ENCODE results near the gene ALDH1B1.
A peak's percentile ranks its signal among the peaks of the same experiment; 100 is the strongest.

The ALDH1B1 gene

GRCh38 chr9:38392235-38393127, at the start of gene ALDH1B1:
Gene ALDH1B1 (plus strand): TSS chr9:38392702. CDS start chr9:38395749, 3,047 bp downstream.
- peak; percentile 71 for DNase-seq (ENCODE audit: low spot score)

GRCh38 chr9:38343037-38343436, 49.5 kb upstream of the ALDH1B1 start:
- DNase-seq (ENCODE audit: low spot score) = no peak

GRCh38 chr9:38343552-38343951, 49.0 kb upstream of the ALDH1B1 start:
- no peak for DNase-seq (ENCODE audit: low spot score)

- DNase-seq (ENCODE audit: low spot score) = no peak
Measured at GRCh38 chr9:38344566-38345324, 47.8 kb upstream of the ALDH1B1 start.

GRCh38 chr9:38345851-38346755, 46.4 kb upstream of the ALDH1B1 start:
- DNase-seq (ENCODE audit: low spot score) = no peak

- DNase-seq (ENCODE audit: low spot score) = no peak
Measured at GRCh38 chr9:38346811-38347210, 45.7 kb upstream of the ALDH1B1 start.

- DNase-seq (ENCODE audit: low spot score) = no peak
Measured at GRCh38 chr9:38347271-38347671, 45.2 kb upstream of the ALDH1B1 start.

GRCh38 chr9:38347946-38348345, 44.6 kb upstream of the ALDH1B1 start:
- no peak for DNase-seq (ENCODE audit: low spot score)

GRCh38 chr9:38350529-38350928, 42.0 kb upstream of the ALDH1B1 start:
- no peak for DNase-seq (ENCODE audit: low spot score)

GRCh38 chr9:38352530-38353328, 39.8 kb upstream of the ALDH1B1 start:
- no peak for DNase-seq (ENCODE audit: low spot score)

GRCh38 chr9:38355115-38355514, 37.4 kb upstream of the ALDH1B1 start:
- no peak for DNase-seq (ENCODE audit: low spot score)

- no peak for DNase-seq (ENCODE audit: low spot score)
Measured at GRCh38 chr9:38355517-38356120, 36.9 kb upstream of the ALDH1B1 start.

GRCh38 chr9:38356851-38357250, 35.7 kb upstream of the ALDH1B1 start:
- no peak for DNase-seq (ENCODE audit: low spot score)

- DNase-seq (ENCODE audit: low spot score) = no peak
Measured at GRCh38 chr9:38357350-38358114, 35.0 kb upstream of the ALDH1B1 start.

GRCh38 chr9:38358390-38359296, 33.9 kb upstream of the ALDH1B1 start:
- DNase-seq (ENCODE audit: low spot score) = no peak

GRCh38 chr9:38359297-38359653, 33.2 kb upstream of the ALDH1B1 start:
- DNase-seq (ENCODE audit: low spot score) = no peak

- DNase-seq (ENCODE audit: low spot score) = no peak
Measured at GRCh38 chr9:38359689-38360385, 32.7 kb upstream of the ALDH1B1 start.

- no peak for DNase-seq (ENCODE audit: low spot score)
Measured at GRCh38 chr9:38360839-38361472, 31.5 kb upstream of the ALDH1B1 start.
